Keratinocyte (primary cell): ENCODE measurements around the gene SLCO3A1. TPM values are rescaled to one million over a fixed set of nuclear protein-coding genes. Genes with fewer than 3 reads are reported as not detected.

Experiments used
- DNase-seq: peaks from one replicate; pipeline ENCODE4 v3.0.0-alpha.2; 2011; ENCODE audit warnings: low read depth, missing footprints, low spot score
- FAIRE-seq: peaks from 2 replicates; lab custom pipeline; 2011; peaks lifted over from hg19 to GRCh38; lab: Jason Lieb, UNC
- H2AFZ ChIP-seq: 2 replicates; pipeline ENCODE4 v1.6.0; 2012; ENCODE audit warnings: low read length, control low read depth, inconsistent platforms; ENCODE audit not compliant: control insufficient read depth
- H3K27ac ChIP-seq: 2 replicates; pipeline ENCODE4 v1.5.1; 2011; ENCODE audit warnings: low read length; ENCODE audit not compliant: control insufficient read depth, insufficient read depth
- H3K27me3 ChIP-seq: 3 replicates; pipeline ENCODE4 v1.6.0; 2011; ENCODE audit warnings: low read length; ENCODE audit not compliant: control insufficient read depth, insufficient read depth; ENCODE audit errors: extremely low read depth
- H3K36me3 ChIP-seq, 2 experiments: 2 replicates in 1 of 2; 3 replicates in 1 of 2; pipeline ENCODE4 v1.5.1; 2011; ENCODE audit warnings: low read length in 2 of 2, mild to moderate bottlenecking in 1 of 2; ENCODE audit not compliant: control insufficient read depth in 2 of 2, insufficient read depth in 2 of 2; ENCODE audit errors: extremely low read depth in 1 of 2
- H3K4me1 ChIP-seq: 3 replicates; pipeline ENCODE4 v1.5.1; 2011; ENCODE audit warnings: low read length; ENCODE audit not compliant: control insufficient read depth, insufficient read depth; ENCODE audit errors: extremely low read depth
- H3K4me2 ChIP-seq: 3 replicates; pipeline ENCODE4 v1.6.0; 2011; ENCODE audit warnings: low read depth, low read length; ENCODE audit not compliant: control insufficient read depth, insufficient read depth; ENCODE audit errors: extremely low read depth
- H3K4me3 ChIP-seq, 3 experiments: fragments of 200-600 bp in 1 of 3; sonication (generic) in 1 of 3; 2 replicates in 2 of 3; 3 replicates in 1 of 3; pipeline ENCODE4 v1.5.1; 2011 to 2016; ENCODE audit warnings: low read length in 3 of 3, mild to moderate bottlenecking in 3 of 3, control low read depth in 2 of 3, inconsistent platforms in 1 of 3, low read depth in 1 of 3, mixed read lengths in 1 of 3, mixed run types in 1 of 3, moderate library complexity in 1 of 3; ENCODE audit not compliant: control insufficient read depth in 2 of 3, insufficient read depth in 2 of 3; ENCODE audit errors: extremely low read depth in 1 of 3
- H3K79me2 ChIP-seq: 2 replicates; pipeline ENCODE4 v1.6.0; 2012; ENCODE audit warnings: low read length; ENCODE audit not compliant: control insufficient read depth, insufficient read depth
- H3K9ac ChIP-seq: 3 replicates; pipeline ENCODE4 v1.6.0; 2011; ENCODE audit warnings: low read length; ENCODE audit not compliant: control insufficient read depth, insufficient read depth; ENCODE audit errors: extremely low read depth
- H3K9me1 ChIP-seq: 3 replicates; pipeline ENCODE4 v1.6.0; 2011; ENCODE audit warnings: low read length; ENCODE audit not compliant: control insufficient read depth, insufficient read depth; ENCODE audit errors: extremely low read depth
- H3K9me3 ChIP-seq: 2 replicates; pipeline ENCODE4 v1.5.1; 2012; ENCODE audit warnings: low read depth, low read length; ENCODE audit not compliant: control insufficient read depth
- H4K20me1 ChIP-seq: 3 replicates; pipeline ENCODE4 v1.6.0; 2011; ENCODE audit warnings: low read length; ENCODE audit not compliant: control insufficient read depth, insufficient read depth; ENCODE audit errors: extremely low read depth
- EZH2 ChIP-seq: IDR thresholded peaks from one replicate; pipeline ENCODE4 v1.6.1; 2012; ENCODE audit warnings: inconsistent platforms, mild to moderate bottlenecking, low read length, moderate library complexity
- dilution Hi-C: fragments of 300-500 bp; cut with MboI; formaldehyde crosslinking; loops from one replicate; pipeline ENCODE4 v1.7.0; 2020; ENCODE audit warnings: low sequenced_read_pairs; ENCODE audit not compliant: extremely low pct_ligation_motif_present
- polyA plus RNA-seq, 5 experiments: library from polyadenylated mRNA; depleted of rRNA in 3 of 5; stranded (reverse) in 3 of 5; stranded (forward) in 1 of 5; unstranded in 1 of 5; fragments of >200 nt; gene quantifications; 1 replicate in 1 of 5; 2 replicates in 3 of 5; 3 replicates in 1 of 5; pipeline versions ENCODE4 v1.2.1 to v1.2.3, GENCODE V29; 2011 to 2012; ENCODE audit warnings: missing spikeins in 2 of 5, low read depth in 1 of 5, low replicate concordance in 1 of 5
- TF ChIP-seq, protein P1 (sequence below), 3 experiments: IDR thresholded peaks in 1 of 3; conservative IDR thresholded peaks in 1 of 3; optimal IDR thresholded peaks in 1 of 3; 2 replicates in 2 of 3; 3 replicates in 1 of 3; pipeline versions ENCODE3 to v1.5.1; 2011; ENCODE audit warnings: low read length in 3 of 3, mild to moderate bottlenecking in 3 of 3, moderate library complexity in 2 of 3, control low read depth in 1 of 3, inconsistent platforms in 1 of 3; ENCODE audit not compliant: insufficient read depth in 2 of 3; ENCODE audit errors: extremely low read depth in 1 of 3

The SLCO3A1 gene
- polyA plus RNA-seq, 1 donor (not counting 4 experiments of a cell fraction or from before 2014, with no cell fraction given), result 21.3 TPM

GRCh38 chr15:92158426-92158825 is 304.9 kb downstream of the SLCO3A1 start:
- DNase-seq (peak; percentile 56), FAIRE-seq (peak; percentile 95)
- no peaks in the 10 kb centered on the region for H3K9me1 ChIP-seq
- no peaks in the 10 kb centered on the region for H4K20me1 ChIP-seq
- no peak overlapping the region for H3K4me3 ChIP-seq
- dilution Hi-C loops, result no loop called here
- H3K9me3 ChIP-seq, result no peaks in the 10 kb centered on the region
- no peak overlapping the region for H3K9ac ChIP-seq
- H3K79me2 ChIP-seq, result no peaks in the 10 kb centered on the region
- TF ChIP-seq, protein P1, sequence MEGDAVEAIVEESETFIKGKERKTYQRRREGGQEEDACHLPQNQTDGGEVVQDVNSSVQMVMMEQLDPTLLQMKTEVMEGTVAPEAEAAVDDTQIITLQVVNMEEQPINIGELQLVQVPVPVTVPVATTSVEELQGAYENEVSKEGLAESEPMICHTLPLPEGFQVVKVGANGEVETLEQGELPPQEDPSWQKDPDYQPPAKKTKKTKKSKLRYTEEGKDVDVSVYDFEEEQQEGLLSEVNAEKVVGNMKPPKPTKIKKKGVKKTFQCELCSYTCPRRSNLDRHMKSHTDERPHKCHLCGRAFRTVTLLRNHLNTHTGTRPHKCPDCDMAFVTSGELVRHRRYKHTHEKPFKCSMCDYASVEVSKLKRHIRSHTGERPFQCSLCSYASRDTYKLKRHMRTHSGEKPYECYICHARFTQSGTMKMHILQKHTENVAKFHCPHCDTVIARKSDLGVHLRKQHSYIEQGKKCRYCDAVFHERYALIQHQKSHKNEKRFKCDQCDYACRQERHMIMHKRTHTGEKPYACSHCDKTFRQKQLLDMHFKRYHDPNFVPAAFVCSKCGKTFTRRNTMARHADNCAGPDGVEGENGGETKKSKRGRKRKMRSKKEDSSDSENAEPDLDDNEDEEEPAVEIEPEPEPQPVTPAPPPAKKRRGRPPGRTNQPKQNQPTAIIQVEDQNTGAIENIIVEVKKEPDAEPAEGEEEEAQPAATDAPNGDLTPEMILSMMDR (optimal IDR thresholded peaks at IDR 0.05 in 1 of 3, IDR thresholded peaks at IDR 0.05 in 1 of 3, conservative IDR thresholded peaks at IDR 0.05 in 1 of 3; ENCODE audit: extremely low read depth in 1 of 3, insufficient read depth in 2 of 3, low read length in 3 of 3), result no peak
- no peak for TF ChIP-seq EZH2
- peak overlapping the region; percentile 39 for H2AFZ ChIP-seq
- peaks cover 0 to 2% of the 10 kb centered on the region in 2 experiments for H3K36me3 ChIP-seq
- no peaks in the 10 kb centered on the region for H3K27me3 ChIP-seq
- H3K27ac ChIP-seq, result peak overlapping the region; percentile 61
- H3K4me2 ChIP-seq, result peak overlapping the region; percentile 61
- H3K4me1 ChIP-seq, result peaks cover 14% of the 10 kb centered on the region

GRCh38 chr15:92159481-92159880 is 306.0 kb downstream of the SLCO3A1 start:
- dilution Hi-C loops, result no loop called here
- TF ChIP-seq EZH2, result no peak
- TF ChIP-seq, protein P1 (optimal IDR thresholded peaks at IDR 0.05 in 1 of 3, IDR thresholded peaks at IDR 0.05 in 1 of 3, conservative IDR thresholded peaks at IDR 0.05 in 1 of 3; ENCODE audit: extremely low read depth in 1 of 3, insufficient read depth in 2 of 3, low read length in 3 of 3), result no peak
- no peaks in the 10 kb centered on the region for H3K79me2 ChIP-seq
- no peak overlapping the region for H3K27ac ChIP-seq
- H3K4me3 ChIP-seq, result no peak overlapping the region
- H4K20me1 ChIP-seq, result no peaks in the 10 kb centered on the region
- H3K9me1 ChIP-seq, result no peaks in the 10 kb centered on the region
- no peak overlapping the region for H3K4me2 ChIP-seq
- no peaks in the 10 kb centered on the region for H3K9me3 ChIP-seq
- H3K4me1 ChIP-seq, result peaks cover 14% of the 10 kb centered on the region
- DNase-seq (no peak), FAIRE-seq (no peak)
- no peak overlapping the region for H3K9ac ChIP-seq
- no peaks in the 10 kb centered on the region for H3K36me3 ChIP-seq
- H2AFZ ChIP-seq, result no peak overlapping the region
- H3K27me3 ChIP-seq, result no peaks in the 10 kb centered on the region
